SK-N-SH treated with all-trans-retinoic acid at 6 μM for 48 hours (cell line): ENCODE measurements around the gene DLG2.

Experiments
- ATAC-seq: fragments of 200-7000 bp; cut with Tn5 transposase; 3 replicates; pipeline ENCODE4 v1.9.1; 2020; ENCODE audit warnings: mild to moderate bottlenecking, moderate library complexity
- ARNTL ChIP-seq: fragments of 450-650 bp; formaldehyde crosslinking; IDR thresholded peaks from 2 replicates; pipeline ENCODE4 v1.5.0; 2020; ENCODE audit warnings: low read depth, mild to moderate bottlenecking, moderate library complexity, borderline replicate concordance
- BACH2 ChIP-seq: fragments of 250-450 bp; sonication (Bioruptor Pico); IDR thresholded peaks from 2 replicates; pipeline ENCODE4 v1.9.0; 2021; ENCODE audit warnings: mild to moderate bottlenecking, borderline replicate concordance
- CREB5 ChIP-seq: fragments of 250-450 bp; sonication (Bioruptor Pico); IDR thresholded peaks from 2 replicates; pipeline ENCODE4 v1.5.1; 2020; ENCODE audit warnings: low read depth, mild to moderate bottlenecking, moderate library complexity
- CSDC2 ChIP-seq: fragments of 250-450 bp; sonication (Bioruptor Pico); IDR thresholded peaks from 2 replicates; pipeline ENCODE4 v1.5.0; 2020; ENCODE audit warnings: mild to moderate bottlenecking, moderate library complexity
- CSRNP3 ChIP-seq: fragments of 250-450 bp; sonication (Bioruptor Pico); IDR thresholded peaks from 2 replicates; pipeline ENCODE4 v1.5.1; 2021; ENCODE audit warnings: mild to moderate bottlenecking, moderate library complexity
- ESRRG ChIP-seq: fragments of 250-450 bp; sonication (Bioruptor Pico); IDR thresholded peaks from 2 replicates; pipeline ENCODE4 v1.6.1; 2021; ENCODE audit warnings: mild to moderate bottlenecking
- GLIS3 ChIP-seq: fragments of 250-450 bp; sonication (Bioruptor Pico); IDR thresholded peaks from 2 replicates; pipeline ENCODE4 v1.5.0; 2020; ENCODE audit warnings: mild to moderate bottlenecking, moderate library complexity
- ISL1 ChIP-seq: fragments of 250-450 bp; sonication (Bioruptor Pico); IDR thresholded peaks from 2 replicates; pipeline ENCODE4 v2.1.2; 2022; ENCODE audit warnings: mild to moderate bottlenecking, moderate library complexity
- OSR1 ChIP-seq: fragments of 250-450 bp; sonication (Bioruptor Pico); IDR thresholded peaks from 2 replicates; pipeline ENCODE4 v1.8.0; 2022; ENCODE audit warnings: moderate library complexity, mild to moderate bottlenecking, inconsistent platforms
- POU6F1 ChIP-seq: fragments of 250-450 bp; sonication (Bioruptor Pico); IDR thresholded peaks from 2 replicates; pipeline ENCODE4 v1.8.0; 2021; ENCODE audit warnings: low read depth, mild to moderate bottlenecking, moderate library complexity, borderline replicate concordance
- PPARA ChIP-seq: fragments of 250-450 bp; sonication (Bioruptor Pico); IDR thresholded peaks from 2 replicates; pipeline ENCODE4 v1.5.0; 2020; ENCODE audit warnings: mild to moderate bottlenecking, borderline replicate concordance
- RARB ChIP-seq: fragments of 250-450 bp; sonication (Bioruptor Pico); IDR thresholded peaks from 2 replicates; pipeline ENCODE4 v1.8.0; 2021; ENCODE audit warnings: mild to moderate bottlenecking, moderate library complexity
- SNAI2 ChIP-seq: fragments of 250-450 bp; sonication (Bioruptor Pico); IDR thresholded peaks from 2 replicates; pipeline ENCODE4 v1.5.0; 2020; ENCODE audit warnings: mild to moderate bottlenecking, moderate library complexity
- TCF4 ChIP-seq: fragments of 250-450 bp; sonication (Bioruptor Pico); IDR thresholded peaks from 2 replicates; pipeline ENCODE4 v1.8.0; 2021; ENCODE audit warnings: mild to moderate bottlenecking, moderate library complexity, borderline replicate concordance
- TOX ChIP-seq: fragments of 250-450 bp; sonication (Bioruptor Pico); IDR thresholded peaks from 2 replicates; pipeline ENCODE4 v1.8.0; 2021; ENCODE audit warnings: mild to moderate bottlenecking, moderate library complexity, borderline replicate concordance
- TSHZ2 ChIP-seq: fragments of 250-450 bp; sonication (Bioruptor Pico); IDR thresholded peaks from 2 replicates; pipeline ENCODE4 v1.5.0; 2020; ENCODE audit warnings: mild to moderate bottlenecking, moderate library complexity
- ZC3H10 ChIP-seq: fragments of 250-450 bp; sonication (Bioruptor Pico); IDR thresholded peaks from 2 replicates; pipeline ENCODE4 v1.5.1; 2021; ENCODE audit warnings: mild to moderate bottlenecking, moderate library complexity
- ZFP3 ChIP-seq: fragments of 250-450 bp; sonication (Bioruptor Pico); IDR thresholded peaks from 2 replicates; pipeline ENCODE4 v1.5.0; 2020; ENCODE audit warnings: mild to moderate bottlenecking, moderate library complexity
- ZFP30 ChIP-seq: fragments of 450-650 bp; formaldehyde crosslinking; IDR thresholded peaks from 2 replicates; pipeline ENCODE4 v1.5.0; 2022; ENCODE audit warnings: mild to moderate bottlenecking, moderate library complexity
- ZNF565 ChIP-seq: fragments of 450-650 bp; formaldehyde crosslinking; conservative IDR thresholded peaks from 2 replicates; pipeline ENCODE4 v1.5.0; 2020; ENCODE audit warnings: low read depth, mild to moderate bottlenecking, moderate library complexity
- ZNF70 ChIP-seq: fragments of 450-650 bp; formaldehyde crosslinking; IDR thresholded peaks from 2 replicates; pipeline ENCODE4 v1.5.0; 2020; ENCODE audit warnings: mild to moderate bottlenecking, moderate library complexity
- ZNF8 ChIP-seq: fragments of 450-650 bp; formaldehyde crosslinking; IDR thresholded peaks from 2 replicates; pipeline ENCODE4 v1.5.0; 2020; ENCODE audit warnings: mild to moderate bottlenecking, moderate library complexity

The DLG2 gene

GRCh38 chr11:84034484-84034883 is 1592.7 kb downstream of the DLG2 start (continued):
- TF ChIP-seq CREB5 (CRISPR knock-in tag) (no peak), SNAI2 (CRISPR knock-in tag) (no peak)

GRCh38 chr11:84024266-84024665 is 1602.9 kb downstream of the DLG2 start:
- ATAC-seq: no peak
- TF ChIP-seq GLIS3 (CRISPR knock-in tag) (no peak), ZNF8 (CRISPR knock-in tag) (no peak), TCF4 (CRISPR knock-in tag) (no peak), CSDC2 (CRISPR knock-in tag) (no peak), BACH2 (no peak), ESRRG (CRISPR knock-in tag) (no peak), RARB (no peak), SNAI2 (CRISPR knock-in tag) (no peak), ZFP30 (no peak), ISL1 (CRISPR knock-in tag) (no peak), ARNTL (CRISPR knock-in tag) (no peak), OSR1 (CRISPR knock-in tag) (no peak), POU6F1 (CRISPR knock-in tag) (no peak), ZNF565 (CRISPR knock-in tag) (no peak), PPARA (CRISPR knock-in tag) (no peak)

GRCh38 chr11:84022695-84023094 is 1604.4 kb downstream of the DLG2 start:
- no peak for ATAC-seq
- TF ChIP-seq TOX (no peak), TCF4 (CRISPR knock-in tag) (no peak), ZNF565 (CRISPR knock-in tag) (no peak), CREB5 (CRISPR knock-in tag) (no peak), RARB (no peak), CSRNP3 (CRISPR knock-in tag) (no peak), TSHZ2 (CRISPR knock-in tag) (no peak), ZNF8 (CRISPR knock-in tag) (no peak), ZC3H10 (CRISPR knock-in tag) (no peak), ZFP3 (no peak), ESRRG (CRISPR knock-in tag) (no peak), ZFP30 (no peak), ISL1 (CRISPR knock-in tag) (no peak), CSDC2 (CRISPR knock-in tag) (no peak), PPARA (CRISPR knock-in tag) (no peak), OSR1 (CRISPR knock-in tag) (no peak), ZNF70 (CRISPR knock-in tag) (no peak), BACH2 (no peak), GLIS3 (CRISPR knock-in tag) (no peak), SNAI2 (CRISPR knock-in tag) (no peak)
- TF ChIP-seq, all 23 proteins: peak for 0
